NK-92 (cell line): ENCODE results near the gene IGFL2.
"Not testable (repeated sequence)": the region's sequence is repeated elsewhere in the genome, so short reads cannot be mapped to it uniquely, and the experiment has no call there.

ENCODE experiments used
- DNase-seq: peaks from one replicate; lab custom pipeline; 2025; ENCODE audit not compliant: unreplicated experiment; lab: John Stamatoyannopoulos, UW

Gene IGFL2

GRCh38 chr19:46141421-46141820 is 6.6 kb upstream of the IGFL2 start:
- DNase-seq: no peak

- no peak for DNase-seq
Observed at GRCh38 chr19:46142294-46142693, 5.7 kb upstream of the IGFL2 start.

- no peak for DNase-seq
Observed at GRCh38 chr19:46144756-46145155, 3.3 kb upstream of the IGFL2 start.

- DNase-seq: no peak
Observed at GRCh38 chr19:46147166-46147740, 785 bp upstream of the IGFL2 start.

GRCh38 chr19:46150606-46151005 is 2.6 kb downstream of the IGFL2 start:
- no peak for DNase-seq

GRCh38 chr19:46155237-46155636 is 7.2 kb downstream of the IGFL2 start:
- no peak for DNase-seq

- no peak for DNase-seq
Observed at GRCh38 chr19:46159418-46160232, 11.6 kb downstream of the IGFL2 start.

- no peak for DNase-seq
Observed at GRCh38 chr19:46160233-46160775, 12.3 kb downstream of the IGFL2 start.

- DNase-seq: not testable (repeated sequence)
Observed at GRCh38 chr19:46161642-46162257, 13.7 kb downstream of the IGFL2 start.

GRCh38 chr19:46162731-46163130 is 14.7 kb downstream of the IGFL2 start:
- no peak for DNase-seq

- DNase-seq: no peak
Observed at GRCh38 chr19:46173886-46174480, 25.9 kb downstream of the IGFL2 start.

GRCh38 chr19:46176116-46176860 is 28.2 kb downstream of the IGFL2 start:
- DNase-seq: no peak

GRCh38 chr19:46179076-46179759 is 31.2 kb downstream of the IGFL2 start:
- DNase-seq: no peak

GRCh38 chr19:46180701-46181387 is 32.8 kb downstream of the IGFL2 start:
- DNase-seq: no peak

GRCh38 chr19:46181388-46181779 is 33.3 kb downstream of the IGFL2 start:
- no peak for DNase-seq

- DNase-seq: no peak
Observed at GRCh38 chr19:46182476-46182875, 34.4 kb downstream of the IGFL2 start.

GRCh38 chr19:46184775-46185710 is 37.0 kb downstream of the IGFL2 start:
- DNase-seq: not testable (repeated sequence)

GRCh38 chr19:46186101-46186716 is 38.2 kb downstream of the IGFL2 start:
- DNase-seq: no peak
